HG03354 (cell line): ENCODE results near the gene ZFYVE28.
A peak's percentile ranks its signal among the peaks of the same experiment; 100 is the strongest.

Source experiments
- ATAC-seq: cut with Tn5 transposase; IDR thresholded peaks from one replicate; pipeline ENCODE4 v1.9.1; 2021; ENCODE audit warnings: mild to moderate bottlenecking; ENCODE audit not compliant: unreplicated experiment, poor library complexity, severe bottlenecking

Gene ZFYVE28

DNA sequence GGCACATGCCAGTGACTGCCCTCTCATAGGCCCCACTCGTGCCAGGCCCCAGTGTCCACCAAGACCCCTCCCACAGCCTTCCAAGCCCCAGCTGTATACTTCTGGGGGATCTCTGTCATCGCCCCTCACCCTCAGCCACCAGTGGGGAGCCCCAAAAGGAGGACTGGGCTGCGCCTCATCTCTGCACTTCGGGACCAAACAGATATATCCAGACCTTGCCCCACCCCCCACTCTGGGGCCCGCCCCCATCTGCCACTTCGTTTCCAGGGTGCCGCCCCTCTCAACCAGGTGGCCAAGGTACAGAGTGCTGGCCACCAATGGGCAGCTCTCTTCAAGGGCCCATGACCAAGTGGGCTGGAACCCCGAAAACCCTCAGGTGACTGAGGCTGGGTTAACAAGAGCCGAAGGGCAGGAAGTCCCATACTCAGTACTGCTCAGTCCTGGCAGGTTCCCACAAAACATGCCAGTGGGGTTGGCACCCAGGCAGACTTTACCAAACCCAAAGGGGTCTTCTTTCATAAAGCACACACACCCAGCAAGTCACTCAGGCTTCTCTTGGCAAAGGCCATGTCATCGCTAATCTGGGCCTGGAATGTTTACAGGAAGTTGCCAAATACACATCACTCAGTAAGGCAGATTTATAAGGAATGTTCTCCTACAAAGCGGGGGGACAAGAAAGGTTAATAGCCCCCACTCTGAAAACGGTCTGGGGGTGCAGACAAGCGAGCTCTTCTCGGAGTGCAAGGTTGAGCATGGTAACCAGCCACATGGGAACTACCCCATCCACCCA, 4.4 kb downstream of the ZFYVE28 start:
- no peak for ATAC-seq

DNA sequence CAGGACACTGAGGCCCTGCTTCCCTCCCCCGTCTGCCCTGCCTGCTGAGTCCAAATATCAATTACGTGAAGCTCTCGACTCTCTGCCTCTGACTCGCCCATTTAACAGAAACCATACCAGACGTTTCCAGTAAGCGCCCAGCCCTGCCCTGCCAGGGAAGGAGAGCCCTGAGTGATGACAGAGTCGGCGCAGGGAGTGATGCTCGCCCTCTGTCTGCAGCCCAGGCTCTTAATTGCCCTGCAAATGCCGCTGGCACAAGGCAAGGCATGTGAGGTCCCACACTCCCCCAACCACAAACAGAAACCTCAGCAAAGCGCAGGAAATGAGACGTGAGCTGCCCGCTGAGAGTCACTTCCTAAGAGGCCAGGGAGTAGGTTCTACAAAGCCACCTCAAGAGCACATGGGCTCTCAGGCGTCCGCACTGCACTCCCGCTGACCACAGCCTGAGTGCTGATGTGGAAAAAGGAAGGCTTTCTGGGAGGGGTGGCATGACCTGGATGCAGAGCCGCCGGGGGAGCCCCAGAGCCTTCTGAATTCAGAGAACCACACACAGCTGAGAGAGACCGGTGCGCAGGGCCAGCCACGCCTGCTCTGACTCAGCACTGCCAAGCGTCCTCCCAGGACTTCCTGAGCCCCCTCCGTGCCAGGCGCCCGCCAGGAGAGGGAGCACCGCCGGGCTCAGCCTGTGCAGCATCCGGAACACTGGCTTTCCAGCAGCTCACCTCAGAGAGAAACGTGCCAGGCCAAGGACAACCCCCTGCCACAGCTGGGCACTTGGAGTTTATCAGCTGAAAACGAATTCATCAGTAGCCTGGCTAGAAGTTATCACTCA, 5.3 kb downstream of the ZFYVE28 start:
- peak; percentile 58 for ATAC-seq

DNA sequence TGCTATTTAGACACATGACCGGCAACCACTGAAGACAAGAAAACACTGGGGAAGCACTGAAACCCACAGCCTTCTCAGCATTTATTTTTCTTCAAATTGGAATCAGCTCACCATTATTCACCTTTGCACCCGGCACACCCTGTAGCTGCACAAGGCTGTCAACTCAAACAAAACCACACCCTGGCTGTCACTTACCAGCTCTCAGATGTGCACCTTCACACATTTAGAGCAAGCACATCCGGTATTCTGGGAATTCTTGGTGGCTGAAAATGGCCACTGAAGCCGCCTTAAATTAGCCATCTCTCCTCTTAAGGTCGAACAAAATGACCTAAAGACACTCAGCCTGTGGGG, 5.9 kb downstream of the ZFYVE28 start:
- ATAC-seq: peak; percentile 41

DNA sequence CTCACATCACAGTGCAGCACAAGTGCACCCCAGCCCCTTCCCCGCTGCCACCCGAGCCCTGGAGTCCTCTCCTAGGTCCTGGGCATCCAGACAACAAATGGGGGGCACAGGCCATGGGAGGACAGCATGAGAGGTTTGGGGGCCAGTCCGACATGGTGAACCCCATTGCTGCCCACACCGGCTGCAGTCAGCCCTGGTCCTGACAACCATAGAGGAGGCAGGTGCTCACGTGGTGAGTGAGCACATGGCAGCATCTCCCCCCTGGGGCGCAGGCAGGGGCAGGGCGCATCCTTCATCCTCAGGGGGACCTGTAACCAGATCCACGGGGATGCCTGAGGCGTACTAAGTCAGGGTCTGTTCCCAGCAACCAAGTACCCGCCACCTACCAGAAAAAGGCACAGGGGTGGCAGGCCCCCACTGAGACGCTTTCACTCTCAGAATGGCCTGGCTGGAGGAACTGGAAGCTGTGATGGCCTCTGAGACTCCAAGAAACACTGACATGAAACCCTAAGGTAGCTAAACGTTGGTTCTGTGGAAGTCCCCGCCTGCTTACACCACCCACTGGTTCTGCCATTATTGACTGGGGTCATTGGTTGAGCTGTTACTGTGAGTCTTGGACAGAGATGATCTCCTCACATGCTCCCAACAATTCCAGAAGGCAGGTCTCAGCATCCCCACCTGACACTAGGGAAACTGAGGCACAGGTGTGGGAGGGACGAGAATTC, 6.5 kb downstream of the ZFYVE28 start:
- ATAC-seq: no peak

DNA sequence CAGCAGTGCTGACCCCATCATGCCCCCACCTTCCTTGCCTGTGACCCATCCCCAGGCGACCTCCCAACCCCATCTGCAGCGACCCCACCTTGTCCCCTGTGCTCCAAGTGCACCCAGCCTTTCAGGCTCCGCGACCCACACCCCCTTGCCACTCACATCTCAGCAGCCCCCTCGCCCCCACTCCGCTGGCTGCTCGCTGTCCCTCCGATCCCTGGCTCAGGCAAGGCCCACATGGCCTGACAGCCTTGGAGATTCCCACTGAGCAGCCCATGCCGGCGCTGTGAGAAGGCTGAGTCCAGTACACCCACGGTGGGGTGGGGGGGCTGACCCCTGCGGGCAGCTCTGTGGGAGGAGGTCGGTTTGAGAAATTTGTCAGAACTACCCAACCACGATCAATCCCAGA, 9.1 kb downstream of the ZFYVE28 start:
- no peak for ATAC-seq

DNA sequence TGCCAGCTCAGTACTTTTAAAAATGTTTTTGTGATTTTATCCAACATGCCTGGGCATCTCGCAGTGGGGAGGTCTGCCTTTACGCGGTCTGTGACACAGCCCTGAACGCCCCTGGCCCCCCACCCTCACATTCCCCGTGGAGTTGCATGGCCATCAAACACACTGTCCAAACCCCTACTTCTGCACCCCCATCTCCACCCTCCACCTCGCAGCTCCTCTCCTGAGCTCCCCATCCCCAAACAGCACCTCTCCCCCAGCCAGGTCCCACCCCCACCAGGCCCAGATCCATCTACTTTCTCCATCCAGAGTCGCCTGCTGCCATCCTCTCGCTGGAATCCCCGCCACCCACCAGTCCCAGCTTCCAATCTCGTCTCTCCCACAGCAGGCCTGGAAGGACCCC, 9.5 kb downstream of the ZFYVE28 start:
- no peak for ATAC-seq

DNA sequence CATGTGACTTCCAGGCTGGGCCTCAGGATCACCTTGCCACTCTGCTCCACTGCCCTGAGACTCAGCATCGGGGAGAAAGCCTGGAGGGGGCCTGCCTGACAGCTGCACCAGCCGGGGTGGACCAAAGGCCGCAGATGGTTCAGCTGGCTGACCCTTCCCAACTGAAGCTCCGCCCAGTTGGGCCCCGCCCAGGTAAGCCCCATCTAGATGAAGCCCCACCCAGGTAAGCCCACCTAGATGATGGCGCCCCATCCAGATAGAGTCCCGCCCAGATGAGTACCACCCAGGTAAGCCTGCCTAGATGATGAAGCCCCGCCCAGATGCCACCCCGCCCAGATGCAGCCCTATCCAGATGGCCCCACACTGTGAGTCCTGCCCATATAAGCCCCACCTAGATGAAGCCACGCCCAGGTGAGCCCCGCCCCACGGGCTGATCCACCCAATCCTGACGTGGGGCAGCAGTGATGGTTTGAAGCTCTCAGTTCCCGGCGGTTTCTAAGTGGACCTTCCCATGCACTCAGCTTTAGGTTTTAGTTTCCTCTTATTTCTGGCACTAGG, 10.0 kb downstream of the ZFYVE28 start:
- no peak for ATAC-seq

DNA sequence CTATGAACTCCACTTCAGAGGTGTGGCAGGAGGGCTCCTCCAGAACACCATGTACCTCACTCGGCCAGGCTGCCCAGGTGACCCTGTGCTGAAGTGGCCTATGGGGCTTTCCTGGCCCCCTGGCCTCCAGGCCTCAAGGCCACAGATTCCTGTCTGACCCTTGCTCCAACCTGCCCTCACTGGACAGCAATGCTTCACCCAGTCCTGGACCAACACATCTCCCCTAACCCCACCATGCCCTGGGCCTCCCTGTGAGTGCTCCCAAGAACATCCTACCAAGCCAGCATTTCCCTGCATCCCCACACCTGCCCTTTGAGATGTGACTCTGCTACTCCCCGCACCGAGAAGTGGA, 10.5 kb downstream of the ZFYVE28 start:
- ATAC-seq: no peak

DNA sequence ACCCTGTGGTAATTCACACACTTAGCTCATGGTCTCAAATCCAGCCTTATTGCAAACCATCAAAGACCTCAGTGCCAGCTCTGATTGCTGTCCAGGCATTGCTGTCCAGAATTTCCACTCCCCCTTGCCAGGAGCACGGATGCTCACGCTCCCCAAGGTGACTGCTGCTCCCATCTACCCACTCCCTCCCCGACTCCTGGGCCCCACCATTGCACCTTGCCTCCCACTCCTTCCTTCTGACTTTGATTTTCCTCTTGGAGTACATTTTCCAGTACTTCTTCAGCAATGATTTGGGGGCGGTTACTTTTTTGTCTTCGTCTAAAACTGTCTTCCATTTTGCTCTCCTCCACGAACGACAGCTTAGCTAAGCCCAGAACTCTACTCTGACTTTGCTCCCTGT, 11.5 kb downstream of the ZFYVE28 start:
- no peak for ATAC-seq

DNA sequence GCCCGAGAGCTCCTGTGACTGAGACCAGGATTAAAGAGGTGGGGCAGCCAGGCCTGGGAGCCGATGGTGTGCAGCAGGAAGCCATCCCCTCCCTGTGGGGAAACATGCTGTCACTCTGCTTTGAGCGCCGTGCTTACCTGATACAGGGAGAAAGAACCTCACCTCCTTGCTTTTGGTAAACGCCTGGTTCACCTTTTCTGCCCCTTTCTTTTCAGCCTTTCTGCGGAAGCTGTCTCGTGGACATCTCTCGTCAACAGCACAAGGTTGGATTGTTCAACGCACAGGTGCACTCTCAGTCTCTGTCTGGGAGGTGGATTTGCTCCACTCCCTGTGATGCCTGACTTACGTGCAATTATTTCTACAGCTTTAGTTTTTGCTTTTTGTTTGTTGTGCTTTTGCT, 12.0 kb downstream of the ZFYVE28 start:
- ATAC-seq: no peak

DNA sequence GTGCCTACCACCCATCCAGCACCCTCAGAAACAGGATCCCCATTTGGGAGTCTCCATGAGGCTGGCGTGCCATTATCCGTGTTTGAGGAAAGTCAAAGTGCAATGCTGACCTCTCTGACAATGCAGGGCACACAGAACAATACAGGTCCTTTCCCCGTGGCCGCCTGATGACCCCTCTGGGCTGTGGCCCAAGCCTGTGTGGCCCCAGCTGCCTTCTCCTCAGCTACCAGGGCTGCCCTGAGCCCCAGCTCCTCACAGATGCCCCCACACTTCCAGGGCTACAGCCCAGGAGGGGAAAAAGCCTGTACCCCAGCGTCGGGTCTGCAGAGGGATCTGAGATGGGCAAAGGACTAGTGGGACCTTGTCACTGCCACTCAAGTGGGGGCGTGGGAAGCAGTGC, 15.5 kb downstream of the ZFYVE28 start:
- no peak for ATAC-seq

DNA sequence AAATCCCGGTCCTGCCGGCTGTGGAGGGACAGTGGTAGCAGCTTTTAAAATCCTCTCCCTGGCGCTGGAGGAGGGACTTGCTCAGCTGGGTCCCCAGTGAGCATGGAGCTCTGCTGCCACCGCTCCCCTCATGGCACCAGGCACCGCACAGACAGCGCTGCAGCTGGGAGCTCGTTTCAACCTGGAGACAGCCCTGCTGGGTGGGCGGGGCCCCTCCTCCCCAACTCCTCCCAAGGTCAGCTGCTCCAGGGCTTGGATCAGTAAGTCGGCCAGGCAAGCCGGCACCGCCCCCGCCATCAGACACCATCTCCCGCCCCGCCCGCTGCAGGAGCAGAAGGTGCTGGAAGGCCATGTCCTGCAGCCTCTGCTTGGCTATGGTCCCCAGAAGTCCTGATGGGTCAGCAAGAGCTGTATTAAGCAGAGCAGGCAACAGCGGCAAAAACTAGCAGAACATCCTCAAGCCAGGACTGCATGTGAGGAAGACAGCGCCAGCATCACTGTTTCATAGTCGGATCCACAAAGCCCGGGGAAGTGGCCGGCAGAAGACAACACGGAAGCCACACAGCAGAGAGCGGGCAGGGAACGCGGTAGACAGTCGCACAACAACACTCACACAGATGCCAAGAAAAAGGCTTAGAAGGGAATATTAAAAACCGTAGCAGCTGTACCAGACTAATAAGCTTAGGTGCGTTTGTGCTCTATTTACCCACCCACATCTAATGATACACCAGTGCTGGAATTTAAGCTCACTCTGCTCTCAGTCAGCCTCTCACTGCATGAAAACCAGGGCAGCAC, 16.2 kb downstream of the ZFYVE28 start:
- no peak for ATAC-seq

DNA sequence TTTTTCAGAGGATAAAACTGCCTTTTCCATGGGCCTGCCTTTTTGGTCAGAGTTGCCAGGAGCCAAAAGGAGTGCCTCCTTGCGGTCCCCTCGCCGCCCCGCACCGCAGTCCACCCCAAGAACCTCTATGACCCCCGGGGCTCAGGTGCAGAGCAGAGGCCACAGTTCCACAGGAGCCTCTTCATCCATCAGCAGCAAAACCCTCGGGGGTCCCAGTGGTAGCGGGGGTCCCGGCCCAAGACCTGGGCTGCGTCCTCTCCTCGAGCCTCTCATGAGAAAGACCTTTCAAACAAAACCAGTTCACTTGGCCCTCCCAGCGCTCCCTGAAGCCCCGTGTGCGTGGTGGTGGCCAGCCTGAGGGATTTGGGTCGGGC, 16.8 kb downstream of the ZFYVE28 start:
- ATAC-seq: no peak

DNA sequence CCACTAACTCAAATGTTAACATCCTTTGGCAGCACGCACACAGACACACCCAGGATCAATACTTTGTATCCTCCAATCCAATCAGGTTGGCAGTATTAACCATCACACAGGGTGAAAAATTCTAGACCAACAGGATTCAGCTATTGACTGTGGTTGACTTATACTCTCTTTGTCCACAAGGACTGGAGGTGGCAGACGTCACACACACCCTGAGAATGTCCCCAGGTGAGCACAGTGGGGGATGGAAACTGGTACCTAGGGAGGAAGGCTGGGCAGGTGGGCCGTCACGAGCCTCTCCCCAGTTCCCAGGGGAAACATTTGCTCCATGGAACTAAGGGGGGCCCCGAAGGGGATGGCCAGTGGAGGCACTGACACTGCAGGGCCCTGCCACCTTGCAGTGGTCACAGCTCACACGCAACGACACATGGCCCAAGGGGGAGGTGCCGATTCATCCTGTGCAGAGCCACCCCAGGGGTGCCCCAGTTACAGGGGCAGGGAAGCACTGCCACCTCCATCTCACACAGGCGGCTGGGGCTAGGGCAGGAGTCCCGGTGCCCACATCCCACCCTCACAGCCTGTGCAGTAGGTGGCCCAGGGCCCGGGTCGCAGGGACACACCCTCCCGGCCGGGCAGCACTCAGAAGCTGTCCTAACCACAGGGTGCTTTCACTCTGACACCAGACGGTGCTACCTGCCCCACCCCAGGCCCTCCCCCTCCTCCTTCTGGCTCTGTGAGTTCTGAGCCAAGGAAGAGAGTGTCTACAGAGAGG, 17.4 kb downstream of the ZFYVE28 start:
- no peak for ATAC-seq

DNA sequence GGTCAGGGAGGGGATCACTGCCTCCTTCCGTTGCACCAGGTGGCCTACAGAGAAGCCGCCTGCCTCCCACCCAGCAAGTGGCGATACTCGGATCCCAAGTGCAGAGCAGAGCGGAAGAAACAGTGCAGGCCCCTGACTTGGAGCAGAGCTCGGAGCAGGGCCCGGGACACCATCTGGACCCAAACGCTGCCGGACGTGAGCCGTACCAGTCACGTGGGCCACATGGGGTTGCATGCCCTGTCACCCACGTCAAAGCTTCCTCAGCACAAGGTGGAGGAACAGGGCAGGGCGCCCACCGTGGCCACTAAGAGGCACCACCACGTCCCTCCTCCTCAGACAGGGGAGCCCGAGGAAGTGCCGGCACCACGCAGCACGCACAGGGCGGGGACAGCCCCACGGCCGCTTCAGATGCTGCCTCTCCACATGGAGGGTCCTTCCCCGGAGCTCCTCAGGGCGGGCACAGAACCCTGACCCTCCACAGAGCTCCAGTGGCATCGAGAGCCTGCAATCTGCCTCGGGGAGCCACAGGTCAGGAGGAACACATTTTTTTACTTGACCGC, 18.7 kb downstream of the ZFYVE28 start:
- ATAC-seq: no peak

DNA sequence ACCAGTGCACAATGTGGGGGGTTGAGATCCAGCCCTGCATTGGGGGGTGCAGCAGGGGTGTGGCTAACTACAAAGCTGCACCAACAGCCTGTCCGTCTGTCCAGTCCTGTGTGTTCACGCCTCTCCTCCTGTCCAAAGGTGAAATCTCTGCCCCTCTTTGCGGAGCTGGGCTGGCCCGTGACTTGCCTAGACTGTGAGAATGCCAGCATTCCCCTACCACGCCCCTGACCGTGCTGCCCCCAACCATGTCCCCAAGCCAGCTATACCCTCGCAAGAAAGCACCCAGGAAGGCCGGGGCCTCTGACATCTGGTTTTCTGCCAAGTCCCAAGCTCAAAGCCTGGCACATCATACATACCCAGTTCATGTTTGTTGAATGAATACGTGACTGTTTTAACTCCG, 19.2 kb downstream of the ZFYVE28 start:
- ATAC-seq: no peak

DNA sequence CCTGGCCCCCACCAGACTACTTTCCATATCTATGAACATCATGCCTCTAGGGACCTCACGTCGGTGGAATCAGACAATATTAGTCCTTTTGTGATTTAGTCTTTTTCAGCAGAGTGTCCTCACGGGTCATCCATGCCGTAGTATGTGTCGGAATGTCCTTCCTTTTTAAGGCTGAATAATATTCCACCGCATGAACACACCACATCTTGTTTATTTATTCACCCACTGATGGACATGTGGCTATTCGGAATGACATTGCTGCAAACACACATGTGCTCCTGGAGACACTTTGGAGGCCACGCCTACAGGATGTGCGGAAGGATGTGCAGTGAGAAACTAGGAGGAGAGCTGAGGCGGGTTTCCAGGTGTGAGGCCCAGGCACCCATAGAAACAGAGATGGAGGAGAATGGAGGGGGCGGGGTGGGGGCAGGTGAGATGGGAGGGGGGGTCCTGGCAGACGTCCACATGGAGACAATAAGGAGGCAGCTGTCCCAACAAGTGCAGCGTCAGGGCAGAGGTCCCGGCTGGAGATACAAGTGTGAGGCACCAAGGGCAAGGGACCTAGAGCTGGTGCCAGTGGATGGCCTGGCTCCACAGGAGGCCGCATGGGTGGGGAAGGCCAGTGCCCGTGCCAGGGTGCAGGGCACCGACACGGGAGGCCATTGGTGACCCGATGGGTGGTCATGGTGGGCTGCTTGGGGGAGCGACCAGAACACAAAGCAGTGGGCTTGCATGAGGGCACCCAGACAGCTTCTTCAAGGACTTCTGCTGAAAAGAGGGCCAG, 20.7 kb downstream of the ZFYVE28 start:
- no peak for ATAC-seq

DNA sequence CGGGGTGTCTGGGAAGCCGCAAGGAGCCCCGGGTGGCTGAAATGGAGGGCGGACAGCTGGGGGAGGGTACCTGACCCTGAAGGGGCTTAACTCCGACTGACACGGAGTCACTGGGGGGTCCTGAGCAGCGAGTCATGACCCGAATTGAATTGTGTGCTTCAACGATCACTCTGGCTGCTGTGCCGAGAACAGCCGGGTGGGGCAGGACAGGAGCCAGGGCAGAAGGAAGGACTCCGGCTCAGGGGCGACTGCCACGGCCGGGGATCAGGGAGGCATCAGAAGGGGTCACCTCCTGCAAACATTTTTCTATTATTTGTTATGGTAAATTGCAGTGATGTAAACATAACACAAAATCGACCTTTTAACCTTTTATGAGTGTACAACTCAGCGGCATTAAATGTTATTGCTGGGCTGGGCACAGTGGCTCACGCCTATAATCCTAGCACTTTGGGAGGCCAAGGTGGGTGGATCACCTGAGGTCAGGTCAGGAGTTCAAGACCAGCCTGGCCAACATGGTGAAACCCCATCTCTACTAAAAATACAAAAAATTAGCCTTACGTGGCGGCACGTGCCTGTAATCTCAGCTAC, 21.6 kb downstream of the ZFYVE28 start:
- no peak for ATAC-seq
